Measurements from ENCODE around the gene CEP43. TPM values are rescaled to one million over a fixed set of nuclear protein-coding genes. Genes with fewer than 3 reads are reported as not detected.
"Not testable (repeated sequence)": the region's sequence is repeated elsewhere in the genome, so short reads cannot be mapped to it uniquely, and the experiment has no call there.

Gene CEP43
- total RNA-seq, 1 experiment from 2014 or later: 34.2 TPM

DNA sequence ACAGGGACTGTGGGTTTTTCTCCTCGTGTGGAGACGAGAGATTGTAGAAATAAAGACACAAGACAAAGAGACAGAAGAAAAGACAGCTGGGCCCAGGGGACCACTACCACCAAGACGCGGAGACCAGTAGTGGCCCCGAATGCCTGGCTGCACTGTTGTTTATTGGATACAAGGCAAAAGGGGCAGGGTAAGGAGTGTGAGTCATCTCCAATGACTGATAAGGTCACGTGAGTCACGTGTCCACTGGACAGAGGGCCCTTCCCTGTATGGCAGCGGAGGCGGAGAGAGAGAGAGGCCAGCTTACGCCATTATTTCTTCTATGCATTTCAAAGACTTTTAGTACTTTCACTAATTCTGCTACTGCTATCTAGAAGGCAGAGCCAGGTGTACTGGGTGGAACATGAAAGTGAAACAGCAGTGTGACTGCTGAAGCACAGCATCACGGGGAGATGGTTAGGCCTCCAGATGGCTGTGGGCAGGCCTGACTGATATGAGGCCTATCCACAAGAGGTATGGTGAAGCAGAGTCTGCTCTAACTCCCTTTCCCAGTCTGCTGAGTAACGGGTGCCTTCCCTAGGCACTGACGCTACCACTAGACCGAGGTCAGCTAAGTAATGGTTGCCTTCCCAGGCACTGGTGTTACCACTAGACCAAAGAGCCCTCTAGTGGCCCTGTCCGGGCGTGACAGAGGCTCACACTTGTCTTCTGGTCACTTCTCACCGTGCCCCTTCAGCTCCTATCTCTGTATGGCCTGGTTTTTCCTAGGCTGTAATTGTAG is 48.1 kb upstream of the CEP43 start:
- H3K36me3 ChIP-seq (ENCODE audit: insufficient read depth, low read length, poor library complexity, severe bottlenecking); H3K4me3 ChIP-seq (ENCODE audit: low read depth, low read length, poor library complexity, severe bottlenecking); H3K9me3 ChIP-seq (ENCODE audit: low read depth, low read length, poor library complexity, severe bottlenecking); BruUV-seq (replicated peaks); H3K4me1 ChIP-seq (ENCODE audit: insufficient read depth, low read length, poor library complexity, severe bottlenecking); H3K27ac ChIP-seq (ENCODE audit: low read depth, low read length, poor library complexity, severe bottlenecking); H3K27me3 ChIP-seq (replicated peaks; ENCODE audit: insufficient read depth, low read depth, low read length, poor library complexity): not testable (repeated sequence)
- ChIA-PET CTCF (interaction anchor here (0.8 to 2.0 kb wide), 3 partner anchors 9 to 179 kb away, joined by 3 to 22 read pairs (median 3); no protein-coding TSS in a partner anchor), POLR2A (ENCODE audit: low non-redundant PET) (interaction anchor here (0.9 kb wide), 1 partner anchor 324 kb away, joined by 5 read pairs; the partner anchor contains the start of gene RPS6KA2)
- peak; percentile 58 for DNase-seq (ENCODE audit: low spot score)
- TF ChIP-seq, protein P1, sequence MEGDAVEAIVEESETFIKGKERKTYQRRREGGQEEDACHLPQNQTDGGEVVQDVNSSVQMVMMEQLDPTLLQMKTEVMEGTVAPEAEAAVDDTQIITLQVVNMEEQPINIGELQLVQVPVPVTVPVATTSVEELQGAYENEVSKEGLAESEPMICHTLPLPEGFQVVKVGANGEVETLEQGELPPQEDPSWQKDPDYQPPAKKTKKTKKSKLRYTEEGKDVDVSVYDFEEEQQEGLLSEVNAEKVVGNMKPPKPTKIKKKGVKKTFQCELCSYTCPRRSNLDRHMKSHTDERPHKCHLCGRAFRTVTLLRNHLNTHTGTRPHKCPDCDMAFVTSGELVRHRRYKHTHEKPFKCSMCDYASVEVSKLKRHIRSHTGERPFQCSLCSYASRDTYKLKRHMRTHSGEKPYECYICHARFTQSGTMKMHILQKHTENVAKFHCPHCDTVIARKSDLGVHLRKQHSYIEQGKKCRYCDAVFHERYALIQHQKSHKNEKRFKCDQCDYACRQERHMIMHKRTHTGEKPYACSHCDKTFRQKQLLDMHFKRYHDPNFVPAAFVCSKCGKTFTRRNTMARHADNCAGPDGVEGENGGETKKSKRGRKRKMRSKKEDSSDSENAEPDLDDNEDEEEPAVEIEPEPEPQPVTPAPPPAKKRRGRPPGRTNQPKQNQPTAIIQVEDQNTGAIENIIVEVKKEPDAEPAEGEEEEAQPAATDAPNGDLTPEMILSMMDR (conservative IDR thresholded peaks at IDR 0.05; ENCODE audit: low read depth, low read length): peak; percentile 68
- intact Hi-C loops (cut with micrococcal nuclease; ENCODE audit: unreplicated experiment): loop anchor here (2.0 to 5.0 kb wide), 2 partner anchors 164 to 484 kb away; no protein-coding TSS in a partner anchor

DNA sequence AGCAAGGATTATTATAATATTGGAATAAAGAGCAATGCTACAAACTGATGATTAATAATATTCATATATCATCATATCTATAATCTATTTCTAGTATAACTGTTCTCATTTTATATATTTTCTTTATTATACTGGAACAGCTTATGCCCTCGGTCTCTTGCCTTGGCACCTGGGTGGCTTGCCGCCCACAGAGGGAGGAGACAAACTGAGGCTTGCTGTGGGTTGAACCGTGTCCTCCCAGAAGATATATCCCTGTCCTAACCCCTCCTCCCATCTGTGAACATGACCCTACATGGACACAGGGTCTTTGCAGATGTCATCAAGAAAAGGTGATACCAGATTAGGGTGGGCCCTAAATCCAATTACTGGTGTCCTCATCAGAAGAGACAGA is 47.5 kb upstream of the CEP43 start:
- no peak for DNase-seq (ENCODE audit: low spot score)
- TF ChIP-seq, protein P1 (conservative IDR thresholded peaks at IDR 0.05; ENCODE audit: low read depth, low read length): no peak
- no peak for TF ChIP-seq EZH2 (IDR thresholded peaks at IDR 0.05; ENCODE audit: borderline replicate concordance, low read depth, low read length, poor library complexity, severe bottlenecking)
- no peaks in the 10 kb centered on the region for H3K27me3 ChIP-seq (replicated peaks; ENCODE audit: insufficient read depth, low read depth, low read length, poor library complexity)
- no TSS peak for BruUV-seq (replicated peaks)
- no peaks in the 10 kb centered on the region for H3K4me1 ChIP-seq (ENCODE audit: insufficient read depth, low read length, poor library complexity, severe bottlenecking)
- no peak overlapping the region for H3K27ac ChIP-seq (ENCODE audit: low read depth, low read length, poor library complexity, severe bottlenecking)
- ChIA-PET POLR2A (ENCODE audit: low non-redundant PET) (interaction anchor here (0.9 kb wide), 1 partner anchor 325 kb away, joined by 5 read pairs; the partner anchor contains the start of gene RPS6KA2), CTCF (interaction anchor here (0.9 to 2.0 kb wide), 2 partner anchors 8 to 177 kb away, joined by 3 to 22 read pairs; no protein-coding TSS in a partner anchor)
- H3K9me3 ChIP-seq (ENCODE audit: low read depth, low read length, poor library complexity, severe bottlenecking): no peaks in the 10 kb centered on the region
- intact Hi-C loops (cut with micrococcal nuclease; ENCODE audit: unreplicated experiment): loop anchor here (2.0 to 5.0 kb wide), 2 partner anchors 165 to 484 kb away; no protein-coding TSS in a partner anchor
- no peaks in the 10 kb centered on the region for H3K36me3 ChIP-seq (ENCODE audit: insufficient read depth, low read length, poor library complexity, severe bottlenecking)
- H3K4me3 ChIP-seq (ENCODE audit: low read depth, low read length, poor library complexity, severe bottlenecking): no peak overlapping the region

DNA sequence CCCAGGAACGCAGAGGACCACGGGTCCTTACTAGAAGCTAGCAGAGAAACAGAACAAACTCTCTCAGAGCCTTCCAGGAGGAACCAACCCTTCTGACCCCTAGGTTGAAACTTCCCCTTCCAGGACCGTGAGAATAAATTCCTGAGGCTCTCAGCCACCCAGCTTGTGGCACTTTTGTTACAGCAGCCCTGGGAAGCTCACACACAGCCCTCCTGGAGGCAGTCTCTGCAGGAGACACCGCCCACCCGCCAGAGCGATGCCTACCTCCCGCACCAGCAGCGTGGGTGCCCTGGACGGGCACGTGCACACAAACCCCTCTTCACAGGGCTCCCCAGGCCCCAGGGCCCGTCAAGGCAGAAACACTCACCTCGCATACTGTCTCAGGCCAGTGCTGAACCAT is 47.1 kb upstream of the CEP43 start:
- Histone ChIP-seq H3K27me3 (replicated peaks; ENCODE audit: insufficient read depth, low read depth, low read length, poor library complexity) (no peaks in the 10 kb centered on the region), H3K4me1 (ENCODE audit: insufficient read depth, low read length, poor library complexity, severe bottlenecking) (peaks cover 4% of the 10 kb centered on the region), H3K4me3 (ENCODE audit: low read depth, low read length, poor library complexity, severe bottlenecking) (no peak overlapping the region), H3K9me3 (ENCODE audit: low read depth, low read length, poor library complexity, severe bottlenecking) (no peaks in the 10 kb centered on the region), H3K27ac (ENCODE audit: low read depth, low read length, poor library complexity, severe bottlenecking) (no peak overlapping the region), H3K36me3 (ENCODE audit: insufficient read depth, low read length, poor library complexity, severe bottlenecking) (no peaks in the 10 kb centered on the region)
- BruUV-seq (replicated peaks): no TSS peak
- ChIA-PET CTCF (interaction anchor here (2.0 kb wide), 1 partner anchor 177 kb away, joined by 22 read pairs; no protein-coding TSS in a partner anchor), POLR2A (ENCODE audit: low non-redundant PET) (no interaction called here)
- DNase-seq (ENCODE audit: low spot score): no peak
- intact Hi-C loops (cut with micrococcal nuclease; ENCODE audit: unreplicated experiment): loop anchor here (5.0 kb wide), 1 partner anchor 485 kb away; no protein-coding TSS in a partner anchor
- TF ChIP-seq, protein P1 (conservative IDR thresholded peaks at IDR 0.05; ENCODE audit: low read depth, low read length): no peak
- no peak for TF ChIP-seq EZH2 (IDR thresholded peaks at IDR 0.05; ENCODE audit: borderline replicate concordance, low read depth, low read length, poor library complexity, severe bottlenecking)

Measured in A673 (cell line).